SU-DHL-6 (cell line): ENCODE data around the gene QPCT.

ENCODE experiments used
- H2AFZ ChIP-seq: fragments of 200-600 bp; sonication (generic); 2 replicates; pipeline ENCODE4 v1.6.1; 2014; ENCODE audit warnings: low read depth, mild to moderate bottlenecking, moderate library complexity, mixed read lengths, antibody characterized with exemption, low read length; ENCODE audit not compliant: severe bottlenecking
- H3F3A ChIP-seq: fragments of 200-600 bp; shearing (Covaris generic); 2 replicates; pipeline ENCODE4 v1.6.0; 2016; ENCODE audit warnings: antibody characterized with exemption, mild to moderate bottlenecking; ENCODE audit not compliant: insufficient read depth
- H3K27ac ChIP-seq: fragments of 200-600 bp; sonication (generic); 2 replicates; pipeline ENCODE4 v1.5.1; 2016; ENCODE audit warnings: low read depth, mild to moderate bottlenecking, low read length, moderate library complexity, mixed read lengths
- H3K27me3 ChIP-seq: fragments of 200-600 bp; sonication (generic), shearing (Covaris generic); 2 replicates; pipeline ENCODE4 v1.6.0; 2014; ENCODE audit warnings: mild to moderate bottlenecking, low read length
- H3K36me3 ChIP-seq: fragments of 200-600 bp; sonication (generic); 2 replicates; pipeline ENCODE4 v1.6.1; 2014; ENCODE audit warnings: mild to moderate bottlenecking, low read length, mixed read lengths
- H3K4me2 ChIP-seq: fragments of 300-600, 200-600 bp; shearing (Covaris generic), sonication (generic); 2 replicates; pipeline ENCODE4 v1.6.0; 2014; ENCODE audit warnings: low read length, low read depth, mild to moderate bottlenecking; ENCODE audit not compliant: poor library complexity, severe bottlenecking
- H3K4me3 ChIP-seq: fragments of 200-600 bp; sonication (generic); 2 replicates; pipeline ENCODE4 v1.5.1; 2014; ENCODE audit warnings: antibody characterized with exemption, low read length, mild to moderate bottlenecking, mixed read lengths; ENCODE audit not compliant: insufficient read depth, poor library complexity, severe bottlenecking
- H3K79me2 ChIP-seq: fragments of 200-600 bp; sonication (generic); 2 replicates; pipeline ENCODE4 v1.6.1; 2014; ENCODE audit warnings: mild to moderate bottlenecking, low read length, moderate library complexity; ENCODE audit not compliant: insufficient read depth
- H3K9ac ChIP-seq: fragments of 200-600 bp; sonication (generic); 2 replicates; pipeline ENCODE4 v1.7.0; 2014; ENCODE audit warnings: mild to moderate bottlenecking, low read length
- H3K9me2 ChIP-seq: fragments of 200-600 bp; sonication (generic); replicated peaks from 2 replicates; pipeline ENCODE4 v1.6.1; 2014; ENCODE audit warnings: low read length; ENCODE audit not compliant: insufficient read depth
- H3K9me3 ChIP-seq: fragments of 200-600 bp; sonication (generic); 2 replicates; pipeline ENCODE4 v1.6.1; 2014; ENCODE audit warnings: low read length, mixed read lengths; ENCODE audit not compliant: insufficient read depth
- H4K20me1 ChIP-seq: fragments of 200-600 bp; sonication (generic); 2 replicates; pipeline ENCODE4 v1.6.1; 2014; ENCODE audit warnings: low read depth, mild to moderate bottlenecking, antibody characterized with exemption, low read length, moderate library complexity, mixed read lengths
- CTCF ChIP-seq: fragments of 200-600 bp; sonication (generic); IDR thresholded peaks from one replicate; pipeline ENCODE4 v1.5.1; 2017; ENCODE audit warnings: antibody characterized with exemption, mild to moderate bottlenecking, low read length, moderate library complexity; ENCODE audit not compliant: insufficient read depth, poor library complexity, severe bottlenecking
- EZH2phosphoT487 ChIP-seq: fragments of 200-600 bp; sonication (generic), shearing (Covaris generic); conservative IDR thresholded peaks from 2 replicates; pipeline ENCODE4 v1.6.1; 2018; ENCODE audit warnings: mild to moderate bottlenecking, antibody characterized with exemption, low read length, moderate library complexity, mixed read lengths

Gene QPCT

GRCh38 chr2:37396890-37397565, 52.6 kb downstream of the QPCT start:
- TF ChIP-seq CTCF (no peak), EZH2phosphoT487 (no peak)
- Histone ChIP-seq H3F3A (no peaks in the 10 kb centered on the region), H4K20me1 (no peaks in the 10 kb centered on the region), H3K9ac (no peak overlapping the region), H3K9me2 (no peaks in the 10 kb centered on the region), H3K36me3 (no peaks in the 10 kb centered on the region), H2AFZ (no peak overlapping the region), H3K27me3 (no peaks in the 10 kb centered on the region), H3K9me3 (no peaks in the 10 kb centered on the region), H3K4me3 (no peak overlapping the region), H3K27ac (no peak overlapping the region), H3K79me2 (no peaks in the 10 kb centered on the region), H3K4me2 (no peak overlapping the region)

GRCh38 chr2:37398990-37399389, 54.6 kb downstream of the QPCT start:
- Histone ChIP-seq H3K79me2 (no peaks in the 10 kb centered on the region), H3F3A (no peaks in the 10 kb centered on the region), H3K27me3 (no peaks in the 10 kb centered on the region), H3K9me2 (no peaks in the 10 kb centered on the region), H3K4me3 (no peak overlapping the region), H2AFZ (no peak overlapping the region), H3K36me3 (no peaks in the 10 kb centered on the region), H4K20me1 (no peaks in the 10 kb centered on the region), H3K27ac (no peak overlapping the region), H3K9me3 (no peaks in the 10 kb centered on the region), H3K9ac (no peak overlapping the region), H3K4me2 (no peak overlapping the region)
- TF ChIP-seq EZH2phosphoT487 (no peak), CTCF (no peak)

- H3K9me3 ChIP-seq = no peaks in the 10 kb centered on the region
- no peak overlapping the region for H3K4me2 ChIP-seq
- TF ChIP-seq CTCF = no peak
- no peak overlapping the region for H3K27ac ChIP-seq
- no peaks in the 10 kb centered on the region for H3F3A ChIP-seq
- H3K36me3 ChIP-seq = no peaks in the 10 kb centered on the region
- no peak overlapping the region for H2AFZ ChIP-seq
- no peak overlapping the region for H3K4me3 ChIP-seq
- H3K9me2 ChIP-seq = no peaks in the 10 kb centered on the region
- no peaks in the 10 kb centered on the region for H4K20me1 ChIP-seq
- H3K27me3 ChIP-seq = no peaks in the 10 kb centered on the region
- no peak overlapping the region for H3K9ac ChIP-seq
- no peaks in the 10 kb centered on the region for H3K79me2 ChIP-seq
Observed at GRCh38 chr2:37400041-37400440, 55.6 kb downstream of the QPCT start.

- H4K20me1 ChIP-seq = no peaks in the 10 kb centered on the region
- no peaks in the 10 kb centered on the region for H3K9me2 ChIP-seq
- H3K79me2 ChIP-seq = no peaks in the 10 kb centered on the region
- no peak overlapping the region for H2AFZ ChIP-seq
- H3K4me2 ChIP-seq = no peak overlapping the region
- H3K27ac ChIP-seq = no peak overlapping the region
- no peak overlapping the region for H3K9ac ChIP-seq
- H3K27me3 ChIP-seq = no peaks in the 10 kb centered on the region
- TF ChIP-seq EZH2phosphoT487 (no peak), CTCF (no peak)
- no peaks in the 10 kb centered on the region for H3K9me3 ChIP-seq
- no peaks in the 10 kb centered on the region for H3K36me3 ChIP-seq
- no peak overlapping the region for H3K4me3 ChIP-seq
- H3F3A ChIP-seq = no peaks in the 10 kb centered on the region
Observed at GRCh38 chr2:37402636-37403035, 58.2 kb downstream of the QPCT start.
